HepG2 (cell line): Measurements from ENCODE around the gene SLC39A10.

Experiments
- POLR2AphosphoS5 ChIP-seq: IDR thresholded peaks from 2 replicates; pipeline ENCODE4 v1.6.1; 2012; ENCODE audit warnings: low read depth, low read length
- TF ChIP-seq, protein P1 (sequence below): IDR thresholded peaks from 2 replicates; pipeline ENCODE4 v1.6.1; 2018; ENCODE audit warnings: missing genetic modification reagents, mild to moderate bottlenecking, missing compliant biosample characterization

- TF ChIP-seq POLR2AphosphoS5 = no peak
- TF ChIP-seq, protein P1, sequence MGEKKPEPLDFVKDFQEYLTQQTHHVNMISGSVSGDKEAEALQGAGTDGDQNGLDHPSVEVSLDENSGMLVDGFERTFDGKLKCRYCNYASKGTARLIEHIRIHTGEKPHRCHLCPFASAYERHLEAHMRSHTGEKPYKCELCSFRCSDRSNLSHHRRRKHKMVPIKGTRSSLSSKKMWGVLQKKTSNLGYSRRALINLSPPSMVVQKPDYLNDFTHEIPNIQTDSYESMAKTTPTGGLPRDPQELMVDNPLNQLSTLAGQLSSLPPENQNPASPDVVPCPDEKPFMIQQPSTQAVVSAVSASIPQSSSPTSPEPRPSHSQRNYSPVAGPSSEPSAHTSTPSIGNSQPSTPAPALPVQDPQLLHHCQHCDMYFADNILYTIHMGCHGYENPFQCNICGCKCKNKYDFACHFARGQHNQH (CRISPR knock-in tag) = no peak
Measured at GRCh38 chr2:195664528-195664927, 7.5 kb downstream of the SLC39A10 start.
